Activated CD4-positive, alpha-beta T cell treated with anti-CD3 and anti-CD28 coated beads, Interleukin-2, Interleukin-6, amounts not matched to agents 100 ng/mL and 50 ng/mL, durations not matched to agents 16 hours and 8 hours (primary cell): ENCODE data around the gene USH1G.
A peak's percentile ranks its signal among the peaks of the same experiment; 100 is the strongest.
"Not testable (repeated sequence)": the region's sequence is repeated elsewhere in the genome, so short reads cannot be mapped to it uniquely, and the experiment has no call there.

ENCODE experiments used
- DNase-seq: peaks from one replicate; pipeline ENCODE4 v3.0.0-alpha.2; 2020

USH1G gene

DNA sequence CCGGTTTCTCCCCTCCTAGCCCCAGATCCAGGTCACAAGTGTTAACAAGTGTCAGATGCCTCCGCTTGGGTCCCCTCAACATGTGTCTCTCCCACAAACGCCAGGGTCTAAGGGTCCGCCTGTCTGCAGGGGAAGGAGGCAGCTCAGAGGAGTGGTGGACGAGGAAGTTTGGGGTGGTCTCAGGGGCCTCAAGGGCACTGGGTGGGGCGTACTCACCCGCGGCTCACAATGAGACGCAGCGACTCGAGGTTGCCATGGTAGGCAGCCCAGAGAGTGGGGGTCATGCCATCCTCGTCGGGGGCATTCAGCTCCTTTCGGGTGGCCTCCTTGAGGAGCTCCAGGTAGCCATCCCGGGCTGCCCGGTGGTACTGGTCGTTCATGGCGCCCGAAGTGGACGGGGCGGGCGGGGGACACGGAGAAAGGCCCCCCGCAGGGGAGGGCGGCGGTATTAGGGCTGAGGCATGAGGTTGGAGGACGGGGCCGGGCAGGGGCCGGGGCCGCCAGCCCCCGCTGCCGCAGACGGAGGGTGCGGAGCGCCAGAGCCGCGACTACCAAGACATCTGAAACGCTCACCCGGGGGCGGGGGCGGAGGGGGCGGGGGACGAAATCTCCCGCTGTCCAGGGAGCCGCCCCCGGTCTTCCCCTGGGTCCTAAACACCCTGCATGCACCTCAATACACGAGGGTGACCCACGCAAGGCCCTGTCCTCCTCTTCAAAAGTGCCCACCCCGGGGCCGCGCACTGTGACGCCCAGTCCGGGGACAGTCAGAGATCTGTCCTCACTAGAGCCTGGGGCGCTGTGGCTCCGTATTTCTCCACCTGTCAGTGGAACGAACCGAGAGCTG, at the start of gene USH1G:
Gene USH1G (minus strand): TSS at position 562 of the 844 bp plus-strand sequence. CDS start 182 bp downstream, at position 380.
- no peak for DNase-seq

DNA sequence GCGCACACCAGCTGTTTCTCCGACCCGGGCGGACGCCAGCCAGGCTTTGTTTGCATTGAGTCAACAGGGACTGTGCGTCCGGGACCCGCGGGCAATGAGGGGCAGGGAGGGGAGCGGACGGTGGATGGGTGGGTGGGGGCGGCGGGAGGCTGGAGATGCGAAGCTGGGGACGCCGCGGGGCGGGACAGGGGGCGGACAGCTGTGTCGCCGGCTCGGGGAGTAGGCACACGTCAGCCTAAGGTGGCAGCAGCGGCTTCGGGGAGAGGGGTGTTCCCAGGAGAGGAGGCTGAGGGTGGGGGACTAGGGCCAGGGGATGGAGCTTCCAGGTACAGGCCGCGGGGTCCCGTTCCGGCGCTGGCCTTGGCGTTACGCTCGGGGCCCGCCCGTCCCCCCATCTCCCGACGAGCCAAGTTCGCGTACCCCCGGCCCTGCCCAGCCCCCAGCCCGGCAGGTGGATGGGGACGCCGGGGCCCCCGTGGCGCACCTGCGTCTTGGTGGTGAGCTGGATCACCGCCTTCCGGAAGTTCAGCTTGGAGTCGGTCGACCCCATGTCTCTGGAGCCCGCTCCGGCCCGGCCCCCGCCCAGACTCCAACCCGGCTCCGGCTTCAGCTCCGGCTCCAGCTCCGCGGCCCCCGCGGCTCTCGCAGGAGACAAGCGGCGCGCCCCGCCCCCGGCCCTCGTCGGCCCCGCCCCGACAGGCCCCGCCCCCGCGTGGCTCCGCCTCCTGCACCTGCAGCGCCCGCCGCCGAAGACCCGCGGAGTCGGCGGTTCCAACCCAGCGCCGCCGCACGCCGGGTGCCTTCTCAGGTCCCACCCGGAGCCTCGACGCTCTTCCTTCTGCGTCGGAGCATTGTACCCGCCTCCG, 49.3 kb upstream of the USH1G start, which contains the start of gene HID1:
Gene HID1 (minus strand): TSS at position 653 of the 866 bp plus-strand sequence. CDS start 103 bp downstream, at position 550.
- peak; percentile 66 for DNase-seq

DNA sequence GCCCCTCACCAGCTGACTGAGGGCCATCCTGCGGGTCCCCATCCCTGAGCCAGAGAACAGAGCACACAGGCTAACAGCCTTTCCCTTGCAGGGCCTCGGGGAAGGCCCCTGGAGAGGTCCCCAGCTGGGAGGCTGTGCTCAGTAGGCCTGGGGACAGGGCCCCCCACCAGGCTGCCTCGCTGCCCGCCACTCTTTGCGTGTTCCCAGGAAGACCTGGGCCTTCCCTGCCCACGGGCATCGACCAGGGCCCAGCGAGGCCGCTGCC, 48.7 kb upstream of the USH1G start:
- DNase-seq, result no peak

DNA sequence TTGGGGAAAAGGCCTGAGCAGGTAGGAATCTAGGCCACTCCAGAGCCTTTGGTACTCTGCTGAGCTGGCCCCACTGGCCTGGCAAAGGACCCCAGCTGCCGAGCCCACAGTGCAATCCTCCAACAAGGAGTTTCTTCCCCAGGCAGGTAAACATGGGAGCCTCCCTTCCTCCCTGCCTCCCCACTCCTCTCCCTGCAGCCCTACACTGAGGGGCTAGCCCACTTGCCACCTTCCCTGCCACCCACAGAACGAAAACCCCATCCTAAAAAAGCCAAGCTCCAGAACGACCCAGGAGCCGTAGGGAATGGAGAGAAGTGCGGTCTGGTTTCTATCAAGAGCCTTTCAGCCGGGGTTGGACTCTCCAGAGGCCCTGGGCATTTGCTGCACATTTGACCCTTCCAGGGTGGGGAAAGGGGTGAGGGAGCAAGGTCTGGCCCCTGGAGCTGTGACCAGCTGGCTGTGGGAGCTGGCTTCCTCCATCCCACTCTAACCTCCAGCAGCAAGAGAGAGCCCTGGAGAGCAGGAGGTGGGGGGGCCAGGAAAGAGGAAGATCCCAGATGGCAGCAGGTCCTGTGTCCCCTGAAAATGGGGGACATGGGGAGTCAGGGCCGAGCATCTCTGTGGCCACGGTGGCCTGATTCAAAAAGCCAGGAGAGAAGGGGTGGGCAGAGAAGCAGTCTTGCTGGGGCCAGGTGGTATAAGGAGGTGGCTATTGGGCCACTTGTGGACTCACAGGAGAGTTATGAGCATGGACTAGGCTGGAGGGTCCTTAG, 48.2 kb upstream of the USH1G start:
- DNase-seq, result no peak

DNA sequence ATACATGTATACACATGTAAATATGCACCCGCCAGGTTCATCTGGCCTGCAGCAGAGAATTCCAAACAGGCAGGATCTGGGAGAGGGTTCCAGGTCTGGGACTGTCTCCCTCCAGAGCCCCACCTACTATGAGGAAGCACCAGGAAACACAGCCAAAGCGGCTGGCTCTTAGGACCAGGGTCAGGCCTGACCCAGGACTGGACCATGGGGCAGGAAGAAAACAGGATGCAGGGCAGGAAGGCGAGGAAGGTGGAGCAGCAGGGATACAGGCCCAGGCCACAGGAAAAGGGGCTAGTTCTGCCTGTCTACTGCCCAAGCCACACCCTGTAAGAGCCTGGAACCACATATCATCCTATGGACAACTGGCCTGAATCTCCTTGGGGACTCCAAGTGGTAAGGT, 47.3 kb upstream of the USH1G start:
- DNase-seq, result no peak

DNA sequence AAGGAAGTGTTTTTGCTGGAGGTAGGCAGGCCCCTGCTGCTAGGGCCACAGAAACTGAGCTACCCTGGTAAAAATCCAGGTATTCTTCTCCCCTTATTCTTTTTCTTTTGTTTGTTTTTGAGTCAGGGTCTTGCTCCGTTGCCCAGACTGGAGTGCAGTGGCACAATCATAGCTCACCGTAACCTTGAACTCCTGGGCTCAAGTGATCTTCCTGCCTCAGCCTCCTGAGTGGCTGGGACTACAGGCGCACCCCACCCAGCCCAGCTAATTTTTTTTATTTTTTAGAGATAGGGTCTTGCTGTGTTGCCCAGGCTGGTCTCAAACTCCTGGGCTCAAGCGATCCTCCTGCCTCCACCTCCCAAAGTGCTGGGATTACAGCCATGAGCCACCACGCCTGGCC, 46.4 kb upstream of the USH1G start:
- not testable (repeated sequence) for DNase-seq

DNA sequence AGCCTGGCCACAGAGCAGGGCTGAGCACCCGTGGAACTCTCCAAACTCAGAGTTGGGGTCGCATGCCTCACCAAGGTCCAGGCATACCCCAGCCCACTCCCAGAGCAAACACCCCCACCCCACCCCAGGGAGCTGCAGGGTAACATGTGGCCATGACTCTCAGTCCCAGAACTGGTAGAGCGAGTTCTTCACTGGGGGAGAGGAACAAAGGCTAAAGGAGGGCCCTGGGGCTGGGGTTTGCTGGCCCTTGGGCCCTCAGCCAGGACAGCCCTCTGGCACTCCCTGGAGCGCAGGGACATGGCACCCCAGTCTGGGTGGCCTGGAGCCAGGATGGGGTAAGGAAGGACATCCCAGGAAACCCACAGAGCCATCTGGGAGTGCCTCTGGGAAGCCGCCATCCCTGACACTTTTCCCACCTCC, 45.3 kb upstream of the USH1G start:
- no peak for DNase-seq

DNA sequence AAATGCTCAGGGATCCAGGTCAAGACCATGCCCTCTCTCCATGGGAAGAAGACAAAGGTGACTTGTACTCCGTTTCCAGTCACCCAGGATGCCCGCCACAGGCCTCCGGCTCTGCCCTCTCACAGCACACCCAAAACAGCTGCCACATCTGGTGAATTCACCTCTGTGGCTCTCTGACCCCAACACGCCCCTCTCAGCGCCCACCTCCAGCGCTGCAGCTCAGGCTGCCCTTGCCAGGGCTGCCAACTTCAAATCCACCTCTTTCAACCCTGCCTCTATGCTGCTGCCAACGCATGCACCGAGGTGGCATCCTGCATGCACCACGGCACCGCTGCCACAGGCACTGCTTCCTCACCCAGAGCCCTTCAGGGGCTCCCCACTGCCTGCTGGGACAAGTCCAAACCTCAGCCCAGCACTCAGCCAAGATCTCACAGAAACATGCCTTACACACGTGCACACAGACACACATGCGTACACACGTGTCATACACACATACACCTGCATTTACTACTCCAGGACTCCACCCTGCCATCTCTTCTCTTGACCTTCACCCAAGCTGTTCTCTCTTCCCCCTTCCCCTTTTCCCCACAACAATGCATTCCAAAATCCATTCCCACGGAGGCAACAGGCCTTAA, 42.0 kb upstream of the USH1G start:
- DNase-seq, result no peak

DNA sequence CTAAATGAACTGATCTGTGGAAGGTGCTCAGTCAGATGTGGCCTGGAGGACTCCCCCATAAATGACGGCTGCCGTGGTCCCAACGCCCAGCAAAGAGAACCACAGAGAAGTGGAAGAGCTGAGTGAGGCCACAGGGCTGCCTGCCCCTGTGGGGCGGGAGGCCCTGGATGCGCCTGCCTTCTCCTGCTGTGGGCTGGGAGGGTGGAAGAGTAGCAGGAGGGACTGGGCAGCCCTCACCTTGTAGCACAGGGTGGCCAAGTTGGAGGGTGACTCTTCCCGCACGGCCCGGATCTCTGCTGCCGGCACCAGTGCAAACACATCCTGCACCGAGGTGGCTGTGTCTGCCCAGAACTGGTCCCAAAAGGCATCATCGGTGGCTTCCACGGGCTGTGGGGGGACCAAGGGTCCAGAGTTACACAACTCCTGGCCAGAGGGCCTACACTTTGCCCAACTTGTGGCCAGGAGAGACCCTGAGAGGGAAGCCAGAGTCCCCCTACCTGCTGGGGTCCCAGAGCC, 41.2 kb upstream of the USH1G start:
- DNase-seq, result no peak

DNA sequence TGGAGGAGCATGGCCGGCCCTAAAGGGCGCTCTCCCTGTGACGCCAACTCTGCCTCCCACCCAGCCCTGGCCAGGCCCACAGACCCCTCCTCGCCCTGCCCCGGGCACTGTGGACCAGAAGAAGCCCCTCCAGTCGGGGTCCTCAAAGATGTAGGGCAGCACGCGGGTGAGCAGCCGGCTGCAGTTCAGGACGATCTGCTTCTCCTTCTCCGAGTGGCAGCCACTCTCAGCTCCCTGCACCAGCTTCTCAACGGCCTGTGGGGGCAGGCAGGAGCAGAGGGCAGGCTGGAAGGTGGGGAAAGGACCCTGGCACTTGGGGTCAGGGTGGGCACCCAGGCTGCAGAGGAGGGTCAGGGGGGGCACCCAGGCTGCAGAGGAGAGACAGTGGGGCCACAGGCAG, 40.6 kb upstream of the USH1G start:
- DNase-seq, result no peak

DNA sequence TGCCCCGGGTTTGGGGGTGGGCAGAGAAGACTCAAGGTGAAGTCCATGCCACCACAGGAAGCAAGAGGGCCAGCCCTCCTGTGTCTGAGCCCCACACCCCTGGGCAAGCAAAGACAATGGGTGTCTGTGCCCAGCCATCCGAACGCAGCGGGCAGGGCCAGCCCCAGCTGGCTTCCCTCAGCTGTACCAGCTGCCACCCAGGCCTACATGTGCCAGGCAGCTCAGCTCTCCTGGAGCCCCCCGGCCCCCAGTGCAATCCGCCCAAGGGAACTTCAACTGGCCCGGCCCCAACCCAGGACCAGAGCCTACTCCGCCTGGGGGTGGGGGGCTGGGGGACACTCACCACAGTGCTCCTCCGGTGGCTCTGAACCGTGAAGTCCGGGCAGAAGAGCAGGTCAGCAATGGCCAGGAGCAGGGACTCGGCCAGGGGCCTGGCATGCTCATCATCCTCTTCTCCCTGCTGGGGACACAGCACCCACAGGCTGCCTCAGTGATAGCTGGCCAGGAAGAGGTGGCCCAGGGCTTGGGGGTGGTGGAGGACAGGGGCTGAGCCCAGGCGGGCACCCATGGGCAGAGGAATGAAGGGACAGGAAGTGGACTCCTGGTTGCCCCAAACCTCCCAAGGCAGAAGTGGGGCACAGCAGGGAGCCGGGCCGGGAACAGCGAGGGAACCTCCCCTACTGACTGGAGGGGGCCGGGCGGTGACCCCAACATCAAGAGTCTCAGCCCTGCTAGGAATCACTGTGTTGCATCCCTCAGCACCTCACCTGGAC, 39.8 kb upstream of the USH1G start:
- no peak for DNase-seq

DNA sequence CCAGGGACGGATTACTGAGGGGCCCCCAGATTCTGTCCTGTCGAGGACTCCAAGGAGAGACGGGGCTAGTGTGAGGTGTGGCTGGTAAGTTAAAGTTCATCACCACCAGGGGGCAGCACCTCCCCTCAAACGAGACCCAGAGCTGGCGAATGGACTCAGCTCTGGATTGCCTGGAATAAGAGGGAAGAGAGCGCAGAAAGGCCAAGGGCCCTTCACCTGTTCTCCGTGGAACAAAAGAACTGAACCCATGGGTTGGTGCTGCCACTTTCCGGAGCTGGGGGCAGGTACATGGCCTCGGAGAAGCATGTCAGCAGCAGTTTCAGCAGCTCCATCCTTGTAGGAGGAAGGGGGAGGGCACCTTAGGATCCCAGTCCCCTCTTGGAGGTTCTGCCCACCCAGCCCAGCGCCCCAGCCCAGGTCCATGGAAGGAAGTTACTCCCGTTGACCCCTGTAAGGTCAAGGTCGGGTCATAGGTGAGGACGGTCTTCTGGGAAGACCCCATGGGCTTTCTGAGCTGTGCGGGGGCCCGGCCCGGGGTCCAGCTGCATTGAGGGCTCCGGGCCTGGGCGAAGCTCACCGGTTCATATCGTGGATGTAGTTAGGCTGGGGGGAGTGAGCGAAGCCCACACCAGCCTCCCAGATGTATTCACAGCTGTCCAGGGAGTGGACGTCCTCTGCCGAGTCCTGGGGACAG, 38.7 kb upstream of the USH1G start:
- peak; percentile 89 for DNase-seq

DNA sequence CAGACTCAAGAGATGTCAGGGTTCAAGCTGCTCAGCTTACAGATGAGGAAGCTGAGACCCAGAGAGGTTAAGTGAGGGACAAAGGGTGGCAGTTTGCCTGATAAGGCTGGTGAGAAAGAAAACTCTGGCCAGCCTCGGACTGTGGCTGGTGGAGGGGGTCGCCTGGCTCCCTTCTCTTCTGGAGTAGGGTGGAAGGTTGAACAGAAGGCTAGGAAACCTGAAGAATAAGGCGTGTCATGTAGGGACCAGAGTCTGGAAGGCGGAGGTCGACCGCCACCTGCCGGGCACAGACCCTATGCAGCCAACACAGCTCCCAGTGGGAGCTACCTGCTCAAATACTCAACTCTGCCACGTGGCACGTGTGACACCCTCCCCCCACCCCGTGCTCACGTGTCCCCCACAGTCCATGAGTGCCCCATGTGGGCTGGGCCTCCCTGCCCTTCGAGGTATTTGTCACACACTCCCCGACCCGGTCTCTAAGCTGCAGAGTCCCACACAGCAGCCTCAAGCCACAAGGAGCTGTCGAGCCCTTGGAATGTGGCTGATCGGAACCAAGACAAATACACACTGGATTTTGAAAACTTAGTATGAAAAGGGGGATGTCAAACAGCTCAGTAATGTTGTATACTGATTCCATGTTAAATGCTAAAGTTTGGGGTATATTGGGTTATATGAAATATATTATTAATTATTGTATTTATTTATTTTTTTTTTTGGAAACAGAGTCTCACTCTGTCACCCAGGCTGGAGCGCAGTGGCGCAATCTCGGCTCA, 37.7 kb upstream of the USH1G start:
- DNase-seq, result peak; percentile 69

DNA sequence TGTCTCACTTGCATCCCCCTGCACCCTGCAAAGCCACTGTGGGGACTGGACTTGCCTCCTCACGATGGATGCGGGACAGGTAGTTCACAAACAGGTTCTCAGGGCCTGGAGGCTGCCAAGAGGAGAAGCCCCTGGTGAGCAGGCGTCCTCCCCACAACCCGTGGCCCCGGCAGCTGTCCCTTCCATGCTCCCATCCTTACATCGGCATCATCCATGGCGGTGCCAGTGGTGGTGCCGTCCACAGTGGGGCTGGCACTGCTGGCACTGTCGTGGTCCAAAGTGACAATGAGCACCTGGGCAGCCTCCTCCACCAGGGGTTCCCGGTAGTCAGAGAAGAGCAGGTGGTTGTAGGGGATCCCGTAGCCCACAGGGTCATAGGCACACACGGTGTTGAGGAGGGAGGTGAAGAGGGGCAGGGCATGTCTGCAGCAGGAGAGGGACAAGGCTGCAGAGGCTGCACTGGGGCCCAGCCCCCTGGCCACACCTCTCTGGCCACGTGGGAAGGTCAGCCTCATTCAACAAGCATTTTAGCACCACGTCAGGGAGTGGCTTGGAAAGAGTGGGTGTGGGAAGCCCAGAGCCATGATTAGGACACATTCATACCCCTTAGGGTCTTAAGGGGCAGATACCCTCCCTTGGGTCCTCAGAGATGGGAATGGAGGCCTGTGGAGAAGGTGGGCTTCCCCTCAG, 36.9 kb upstream of the USH1G start:
- no peak for DNase-seq

DNA sequence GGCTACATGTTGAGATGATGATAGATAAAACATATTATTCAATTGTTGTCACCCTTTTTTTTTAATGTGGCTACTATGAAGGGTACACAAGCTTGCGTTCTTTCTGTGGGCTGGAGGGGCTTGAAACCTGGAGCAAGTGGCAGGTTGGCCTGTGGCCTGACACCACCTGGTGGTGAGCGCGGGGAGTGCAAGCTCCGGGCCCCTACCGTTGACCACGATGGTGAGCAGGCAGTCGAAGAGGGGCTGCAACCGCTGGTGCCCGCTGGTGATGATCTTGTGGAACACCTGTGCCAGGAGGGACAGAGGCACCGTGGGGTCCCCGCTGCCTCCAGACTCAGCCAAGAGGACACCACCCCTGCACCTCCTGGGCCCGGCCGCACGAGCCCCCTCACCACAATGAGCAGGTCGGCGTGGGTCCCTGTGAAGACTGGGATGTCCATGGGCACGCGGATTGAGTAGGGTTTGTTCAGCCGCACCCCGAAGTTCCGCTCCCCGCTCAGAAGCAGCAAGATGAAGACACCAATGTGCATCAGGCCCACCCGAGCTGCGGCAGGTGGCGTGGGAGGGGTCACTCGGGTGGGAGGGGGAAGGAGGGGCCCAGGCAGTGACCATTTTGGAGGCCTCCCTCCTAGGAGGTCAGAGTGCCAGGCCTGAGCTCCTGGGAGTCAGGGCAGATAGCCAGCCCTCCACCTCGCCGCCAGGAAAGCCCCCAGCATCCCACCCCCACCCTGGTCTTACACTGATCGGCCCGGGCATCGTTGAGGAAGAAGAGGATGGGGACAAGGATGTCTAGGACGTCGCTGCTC, 35.1 kb upstream of the USH1G start:
- peak; percentile 86 for DNase-seq

DNA sequence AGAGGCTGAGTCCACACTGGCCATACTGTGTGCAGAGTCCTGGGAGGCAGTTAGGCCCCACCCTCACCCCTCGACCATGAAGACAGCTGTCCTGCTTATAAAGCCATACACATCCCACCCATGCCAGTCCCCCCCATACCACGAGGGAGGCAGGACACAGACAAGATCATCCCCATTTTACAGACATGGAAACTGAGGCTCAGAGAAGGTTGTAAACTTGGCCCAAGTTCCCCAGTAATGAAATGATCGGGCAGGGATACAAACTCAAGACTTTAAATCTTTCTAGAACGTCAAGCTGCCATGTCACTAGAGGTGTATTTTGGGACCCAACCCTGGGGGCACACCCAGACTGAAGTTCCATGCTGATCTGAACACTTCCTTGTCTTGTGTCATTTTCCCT, 33.0 kb upstream of the USH1G start:
- DNase-seq, result no peak

DNA sequence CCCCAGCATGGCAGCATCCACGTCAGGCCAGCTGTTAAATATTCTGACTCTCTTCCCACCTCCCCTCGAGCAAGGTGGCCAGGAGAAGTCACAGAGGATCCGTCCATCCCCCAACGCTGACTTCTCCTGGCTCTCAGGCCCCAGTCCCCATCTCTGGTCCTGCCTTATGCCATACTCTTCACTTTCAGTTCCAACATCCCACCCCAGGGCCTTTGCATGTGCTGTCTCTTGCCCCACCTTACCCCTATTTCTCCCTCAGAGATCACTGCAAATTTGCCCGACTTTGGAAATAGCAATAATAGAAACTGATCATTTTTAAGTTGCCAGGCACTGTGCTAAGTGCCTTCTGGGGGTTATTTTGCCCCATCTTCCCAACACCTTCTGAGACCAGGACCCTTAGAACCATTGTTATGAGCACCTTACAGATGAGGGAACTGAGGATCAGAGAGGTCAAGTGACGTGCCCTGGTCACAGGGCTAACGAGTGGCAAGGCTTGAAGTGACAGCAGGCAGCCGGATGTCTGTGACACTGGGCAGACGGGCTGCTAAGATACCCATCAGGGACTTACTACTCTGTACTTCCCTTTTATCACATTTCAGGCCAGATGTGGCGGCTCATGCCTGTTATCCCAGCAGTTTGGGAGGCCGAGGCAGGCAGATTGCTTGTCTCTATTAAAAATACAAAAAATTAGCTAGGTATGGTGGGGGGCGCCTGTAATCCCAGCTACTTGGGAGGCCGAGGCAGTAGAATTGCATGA, 31.8 kb upstream of the USH1G start:
- no peak for DNase-seq

DNA sequence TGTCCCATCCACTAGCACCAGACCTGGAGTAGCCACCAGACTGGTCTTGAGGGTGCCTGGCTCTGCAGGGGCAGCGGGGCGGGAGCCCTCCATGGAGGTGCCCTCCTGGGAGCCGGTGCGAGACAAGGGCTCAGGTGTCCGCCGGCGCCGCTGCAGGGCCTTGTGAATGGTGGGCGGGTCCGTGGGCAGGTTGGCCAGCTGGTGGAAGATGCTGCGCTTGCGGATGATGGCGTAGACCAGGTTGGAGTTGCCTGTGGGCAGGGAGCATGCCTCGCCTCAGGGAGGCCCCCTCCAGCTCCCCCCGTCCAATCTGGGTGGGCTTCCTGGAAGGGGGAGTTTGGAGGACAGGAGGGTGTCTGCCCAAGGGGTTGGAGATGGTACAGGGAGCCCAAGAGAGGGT, 31.1 kb upstream of the USH1G start:
- DNase-seq, result no peak
